ENCODE measurements around the gene RBBP7. TPM values are rescaled to one million over a fixed set of nuclear protein-coding genes. Genes with fewer than 3 reads are reported as not detected.
A peak's percentile ranks its signal among the peaks of the same experiment; 100 is the strongest.

Gene RBBP7
- polyA plus RNA-seq, 1 experiment, result 157 TPM

DNA sequence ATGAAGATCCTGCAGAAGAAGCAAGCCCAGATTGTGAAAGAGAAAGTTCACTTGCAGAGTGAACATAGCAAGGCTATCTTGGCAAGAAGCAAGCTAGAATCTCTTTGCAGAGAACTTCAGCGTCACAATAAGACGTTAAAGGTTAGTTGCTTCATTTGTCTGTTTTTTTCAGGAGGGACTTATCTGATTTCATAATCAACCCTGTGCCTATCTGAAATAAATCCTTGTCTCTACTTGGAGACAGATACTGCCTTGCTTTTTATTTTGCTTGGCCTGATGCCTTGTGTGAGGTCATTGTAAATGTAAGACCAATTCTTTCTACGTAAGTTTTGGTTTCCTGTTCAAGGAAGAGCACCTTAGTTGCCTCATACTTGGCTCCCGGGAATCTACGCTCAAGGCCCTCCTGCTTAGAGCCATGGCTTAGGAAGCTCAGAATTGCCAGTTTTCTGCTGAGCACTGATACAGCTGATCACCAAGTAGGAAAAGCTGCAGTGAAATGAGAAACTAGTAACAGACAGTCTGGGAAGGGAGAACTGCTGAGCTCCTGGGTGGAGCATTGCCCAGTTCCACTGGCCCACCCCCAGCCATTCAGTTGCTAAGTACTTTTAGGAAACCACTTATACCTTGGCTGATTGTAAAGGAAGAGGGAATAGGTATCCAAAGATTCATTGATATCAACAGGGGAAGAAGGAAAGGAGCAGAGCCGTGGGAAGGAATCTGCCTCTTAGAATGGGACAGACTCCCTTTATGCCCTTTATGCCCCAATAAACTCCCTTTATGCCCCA lies 41.8 kb downstream of the RBBP7 start:
- POLR2A ChIA-PET, result no interaction called here
- DNase-seq (ENCODE audit: low read depth, low spot score), result peak; percentile 44
- CTCF ChIA-PET, result interaction anchor here (0.9 to 6.7 kb wide), 6 partner anchors 11 to 218 kb away, joined by 3 to 126 read pairs (median 11); no protein-coding TSS in a partner anchor
- H3K27me3 ChIP-seq (ENCODE audit: control insufficient read depth, insufficient read depth, low read length), result no peaks in the 10 kb centered on the region
- no peaks in the 10 kb centered on the region for H3K9me3 ChIP-seq (ENCODE audit: control insufficient read depth, insufficient read depth, low read length)
- H3K4me3 ChIP-seq (ENCODE audit: low read depth, low read length), result no peak overlapping the region
- TF ChIP-seq, protein P1, sequence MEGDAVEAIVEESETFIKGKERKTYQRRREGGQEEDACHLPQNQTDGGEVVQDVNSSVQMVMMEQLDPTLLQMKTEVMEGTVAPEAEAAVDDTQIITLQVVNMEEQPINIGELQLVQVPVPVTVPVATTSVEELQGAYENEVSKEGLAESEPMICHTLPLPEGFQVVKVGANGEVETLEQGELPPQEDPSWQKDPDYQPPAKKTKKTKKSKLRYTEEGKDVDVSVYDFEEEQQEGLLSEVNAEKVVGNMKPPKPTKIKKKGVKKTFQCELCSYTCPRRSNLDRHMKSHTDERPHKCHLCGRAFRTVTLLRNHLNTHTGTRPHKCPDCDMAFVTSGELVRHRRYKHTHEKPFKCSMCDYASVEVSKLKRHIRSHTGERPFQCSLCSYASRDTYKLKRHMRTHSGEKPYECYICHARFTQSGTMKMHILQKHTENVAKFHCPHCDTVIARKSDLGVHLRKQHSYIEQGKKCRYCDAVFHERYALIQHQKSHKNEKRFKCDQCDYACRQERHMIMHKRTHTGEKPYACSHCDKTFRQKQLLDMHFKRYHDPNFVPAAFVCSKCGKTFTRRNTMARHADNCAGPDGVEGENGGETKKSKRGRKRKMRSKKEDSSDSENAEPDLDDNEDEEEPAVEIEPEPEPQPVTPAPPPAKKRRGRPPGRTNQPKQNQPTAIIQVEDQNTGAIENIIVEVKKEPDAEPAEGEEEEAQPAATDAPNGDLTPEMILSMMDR (IDR thresholded peaks at IDR 0.05; ENCODE audit: low read depth, low read length), result no peak
- H3K27ac ChIP-seq (ENCODE audit: low read depth, low read length), result peak overlapping the region; percentile 68

DNA sequence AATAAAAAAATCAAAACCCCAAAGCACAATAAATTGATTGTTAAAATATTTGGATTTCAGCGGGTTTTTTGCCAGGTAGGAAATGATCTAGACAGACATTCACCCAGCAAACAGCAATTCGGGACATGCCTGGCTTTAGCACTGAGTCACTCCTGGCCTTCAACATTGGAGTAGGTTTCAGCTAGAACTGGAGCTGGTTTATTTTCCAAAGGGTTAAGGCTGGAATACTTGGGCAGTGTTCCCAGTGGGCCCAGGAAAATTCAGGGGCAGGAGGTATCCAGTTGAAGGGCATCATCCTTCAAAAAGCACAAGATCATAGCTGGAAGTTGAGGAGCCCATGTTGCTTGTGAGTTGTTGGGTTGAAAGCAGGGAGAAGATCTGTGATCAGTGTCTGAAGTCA lies 42.9 kb downstream of the RBBP7 start:
- DNase-seq (ENCODE audit: low read depth, low spot score), result no peak
- CTCF ChIA-PET, result interaction anchor here (0.9 to 6.7 kb wide), 8 partner anchors 12 to 219 kb away, joined by 3 to 126 read pairs (median 10); no protein-coding TSS in a partner anchor
- POLR2A ChIA-PET, result no interaction called here

DNA sequence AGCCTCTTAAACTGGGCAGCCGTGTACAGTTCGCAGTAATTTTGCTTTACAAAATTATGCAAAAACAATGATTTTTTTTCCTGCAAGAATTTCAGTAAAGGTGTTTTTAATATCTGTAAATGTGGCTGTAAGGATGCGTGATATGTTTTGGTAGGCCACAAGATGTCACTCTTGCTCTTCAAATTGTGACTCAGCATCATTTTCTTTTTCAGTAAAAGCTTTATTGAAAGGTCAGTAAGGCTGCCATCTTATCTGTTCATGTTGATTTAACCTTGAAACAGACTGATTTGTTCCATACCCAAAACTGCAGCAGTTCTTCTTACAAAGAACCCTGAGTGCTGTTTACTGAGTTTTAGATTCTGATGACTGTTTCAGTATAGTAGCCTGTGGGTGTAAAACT lies 44.0 kb downstream of the RBBP7 start:
- TF ChIP-seq, protein P1 (IDR thresholded peaks at IDR 0.05; ENCODE audit: low read depth, low read length), result peak; percentile 51
- H3K9me3 ChIP-seq (ENCODE audit: control insufficient read depth, insufficient read depth, low read length), result no peaks in the 10 kb centered on the region
- H3K27ac ChIP-seq (ENCODE audit: low read depth, low read length), result no peak overlapping the region
- CTCF ChIA-PET, result interaction anchor here (0.5 to 6.7 kb wide), 17 partner anchors 11 to 220 kb away, joined by 3 to 126 read pairs (median 5); no protein-coding TSS in a partner anchor
- POLR2A ChIA-PET, result interaction anchor here (0.6 kb wide), 1 partner anchor 40 kb away, joined by 4 read pairs; no protein-coding TSS in a partner anchor
- no peaks in the 10 kb centered on the region for H3K27me3 ChIP-seq (ENCODE audit: control insufficient read depth, insufficient read depth, low read length)
- DNase-seq (ENCODE audit: low read depth, low spot score), result no peak
- no peak overlapping the region for H3K4me3 ChIP-seq (ENCODE audit: low read depth, low read length)

More for the DNA sequence above, 42.9 kb downstream of the RBBP7 start:
- TF ChIP-seq, protein P1 (IDR thresholded peaks at IDR 0.05; ENCODE audit: low read depth, low read length), result no peak
- Histone ChIP-seq H3K27me3 (ENCODE audit: control insufficient read depth, insufficient read depth, low read length) (no peaks in the 10 kb centered on the region), H3K27ac (ENCODE audit: low read depth, low read length) (peak overlapping the region; percentile 52), H3K4me3 (ENCODE audit: low read depth, low read length) (no peak overlapping the region), H3K9me3 (ENCODE audit: control insufficient read depth, insufficient read depth, low read length) (no peaks in the 10 kb centered on the region)

GRCh38 chrX:16825264-16826035 lies 44.7 kb downstream of the RBBP7 start:
- ChIA-PET CTCF (interaction anchor here (0.5 to 6.7 kb wide), 14 partner anchors 12 to 838 kb away, joined by 3 to 126 read pairs (median 6); no protein-coding TSS in a partner anchor), POLR2A (no interaction called here)
- DNase-seq (ENCODE audit: low read depth, low spot score), result no peak
- TF ChIP-seq, protein P1 (IDR thresholded peaks at IDR 0.05; ENCODE audit: low read depth, low read length), result no peak
- H3K27me3 ChIP-seq (ENCODE audit: control insufficient read depth, insufficient read depth, low read length), result no peaks in the 10 kb centered on the region
- no peaks in the 10 kb centered on the region for H3K9me3 ChIP-seq (ENCODE audit: control insufficient read depth, insufficient read depth, low read length)
- H3K4me3 ChIP-seq (ENCODE audit: low read depth, low read length), result no peak overlapping the region
- H3K27ac ChIP-seq (ENCODE audit: low read depth, low read length), result no peak overlapping the region
